Measurements from ENCODE around the gene CAMK2B.

GRCh38 chr7:44265728-44266127 lies 59.7 kb downstream of the CAMK2B start:
- TF ChIP-seq CTCF (IDR thresholded peaks at IDR 0.05; ENCODE audit: insufficient read depth, low read length, poor library complexity, severe bottlenecking) (no peak), EZH2phosphoT487 (conservative IDR thresholded peaks at IDR 0.05; ENCODE audit: low read length) (no peak)
